Putamen (tissue), 1 donor: Measurements from ENCODE around the gene BAHCC1.

Experiments
- DNase-seq: peaks from one replicate; pipeline ENCODE4 v3.0.0-alpha.2; 2016; ENCODE audit warnings: low spot score

BAHCC1 gene

GRCh38 chr17:81427173-81428120 lies 32.2 kb downstream of the BAHCC1 start:
- DNase-seq, result peak; percentile 77

GRCh38 chr17:81428121-81428515 lies 32.9 kb downstream of the BAHCC1 start:
- DNase-seq, result peak; percentile 83

GRCh38 chr17:81428516-81428915 lies 33.3 kb downstream of the BAHCC1 start:
- DNase-seq, result no peak

- DNase-seq, result peak; percentile 86
Measured at GRCh38 chr17:81428948-81429774, 33.9 kb downstream of the BAHCC1 start.

- DNase-seq, result no peak
Measured at GRCh38 chr17:81429821-81430551, 34.7 kb downstream of the BAHCC1 start.

GRCh38 chr17:81431545-81432482 lies 36.6 kb downstream of the BAHCC1 start:
- no peak for DNase-seq

GRCh38 chr17:81432941-81433340 lies 37.7 kb downstream of the BAHCC1 start:
- DNase-seq, result no peak

GRCh38 chr17:81433656-81434055 lies 38.4 kb downstream of the BAHCC1 start:
- DNase-seq, result no peak

- no peak for DNase-seq
Measured at GRCh38 chr17:81434072-81434471, 38.8 kb downstream of the BAHCC1 start.

- no peak for DNase-seq
Measured at GRCh38 chr17:81434681-81435417, 39.6 kb downstream of the BAHCC1 start.

GRCh38 chr17:81435652-81436293 lies 40.5 kb downstream of the BAHCC1 start:
- no peak for DNase-seq

GRCh38 chr17:81436294-81436849 lies 41.1 kb downstream of the BAHCC1 start:
- DNase-seq, result no peak

- DNase-seq, result no peak
Measured at GRCh38 chr17:81437191-81437651, 42.0 kb downstream of the BAHCC1 start.

GRCh38 chr17:81438007-81438659 lies 42.9 kb downstream of the BAHCC1 start:
- no peak for DNase-seq

- DNase-seq, result no peak
Measured at GRCh38 chr17:81438688-81439087, 43.4 kb downstream of the BAHCC1 start.

GRCh38 chr17:81440051-81440471 lies 44.8 kb downstream of the BAHCC1 start:
- no peak for DNase-seq

- no peak for DNase-seq
Measured at GRCh38 chr17:81440511-81441244, 45.4 kb downstream of the BAHCC1 start.

GRCh38 chr17:81442791-81443190 lies 47.5 kb downstream of the BAHCC1 start:
- DNase-seq, result no peak
